GM23338 (cell line): Measurements from ENCODE around the gene SHPK. TPM values are rescaled to one million over a fixed set of nuclear protein-coding genes. Genes with fewer than 3 reads are reported as not detected.

Experiments
- ATAC-seq: fragments of 200-7000 bp; cut with Tn5 transposase; 3 replicates; pipeline ENCODE4 v1.9.1; 2020
- DNase-seq: peaks from one replicate; pipeline ENCODE4 v3.0.0-alpha.2; 2015; ENCODE audit warnings: low spot score
- H2AFZ ChIP-seq: fragments of 200-600 bp; sonication (generic); 2 replicates; pipeline ENCODE4 v1.8.0; 2016; ENCODE audit warnings: antibody characterized with exemption, mild to moderate bottlenecking, moderate library complexity
- H3F3A ChIP-seq: fragments of 200-600 bp; sonication (generic); replicated peaks from 2 replicates; pipeline ENCODE4 v1.8.0; 2017; ENCODE audit warnings: antibody characterized with exemption, mixed run types, low read depth
- H3K27ac ChIP-seq: fragments of 200-600 bp; sonication (generic); 2 replicates; pipeline ENCODE4 v1.6.1; 2016; ENCODE audit warnings: low read depth
- H3K27me3 ChIP-seq: fragments of 200-600 bp; sonication (generic); 2 replicates; pipeline ENCODE4 v1.8.0; 2016; ENCODE audit warnings: mild to moderate bottlenecking, mixed run types, moderate library complexity; ENCODE audit not compliant: insufficient read depth
- H3K36me3 ChIP-seq: fragments of 200-600 bp; sonication (generic); 2 replicates; pipeline ENCODE4 v1.8.0; 2016; ENCODE audit warnings: mild to moderate bottlenecking; ENCODE audit not compliant: insufficient read depth
- H3K4me1 ChIP-seq: fragments of 200-600 bp; sonication (generic); 2 replicates; pipeline ENCODE4 v1.8.0; 2016; ENCODE audit warnings: mild to moderate bottlenecking, moderate library complexity; ENCODE audit not compliant: insufficient read depth
- H3K4me2 ChIP-seq: fragments of 200-600 bp; sonication (generic); 2 replicates; pipeline ENCODE4 v1.7.1; 2017; ENCODE audit warnings: mixed run types
- H3K4me3 ChIP-seq: fragments of 200-600 bp; sonication (generic); 2 replicates; pipeline ENCODE4 v1.6.1; 2016; ENCODE audit warnings: mixed run types
- H3K79me2 ChIP-seq: fragments of 200-600 bp; sonication (generic); replicated peaks from 2 replicates; pipeline ENCODE4 v1.8.0; 2017; ENCODE audit warnings: mild to moderate bottlenecking; ENCODE audit not compliant: insufficient read depth
- H3K9me2 ChIP-seq: fragments of 200-600 bp; sonication (generic); 2 replicates; pipeline ENCODE4 v1.8.0; 2017; ENCODE audit not compliant: insufficient read depth
- H4K20me1 ChIP-seq: fragments of 200-600 bp; sonication (generic); replicated peaks from 2 replicates; pipeline ENCODE4 v1.8.0; 2017; ENCODE audit warnings: mild to moderate bottlenecking; ENCODE audit not compliant: insufficient read depth
- H3K27ac Mint-ChIP-seq: 2 replicates; pipeline ENCODE4 v1.8.0; 2020; ENCODE audit warnings: inconsistent platforms, mild to moderate bottlenecking, moderate library complexity, mixed read lengths
- H3K27me3 Mint-ChIP-seq: 3 replicates; pipeline ENCODE4 v1.8.0; 2022; ENCODE audit warnings: low read depth, mild to moderate bottlenecking, moderate library complexity, mixed read lengths, inconsistent platforms; ENCODE audit not compliant: insufficient read depth, poor library complexity
- H3K36me3 Mint-ChIP-seq: 3 replicates; pipeline ENCODE4 v1.8.0; 2021; ENCODE audit warnings: low read depth, mild to moderate bottlenecking, inconsistent platforms, moderate library complexity, mixed read lengths
- H3K4me1 Mint-ChIP-seq: 3 replicates; pipeline ENCODE4 v1.8.0; 2020; ENCODE audit warnings: mild to moderate bottlenecking, inconsistent platforms, mixed read lengths
- H3K4me3 Mint-ChIP-seq: 3 replicates; pipeline ENCODE4 v1.8.0; 2021; ENCODE audit warnings: moderate library complexity, mild to moderate bottlenecking, inconsistent platforms, mixed read lengths
- H3K9me3 Mint-ChIP-seq: 3 replicates; pipeline ENCODE4 v1.8.0; 2020; ENCODE audit warnings: moderate library complexity, mild to moderate bottlenecking, inconsistent platforms, mixed read lengths
- CREB1 ChIP-seq: fragments of 250-450 bp; sonication (Bioruptor Pico); IDR thresholded peaks from 2 replicates; pipeline ENCODE4 v1.5.0; 2020; ENCODE audit warnings: low read depth, mild to moderate bottlenecking, moderate library complexity
- ETS1 ChIP-seq: IDR thresholded peaks from 2 replicates; pipeline ENCODE4 v1.6.1; 2016; ENCODE audit warnings: antibody characterized with exemption
- EZH2 ChIP-seq: fragments of 200-600 bp; sonication (generic); IDR thresholded peaks from one replicate; pipeline ENCODE4 v1.8.0; 2017; ENCODE audit warnings: antibody characterized with exemption, mild to moderate bottlenecking, low read depth; ENCODE audit not compliant: unreplicated experiment
- EZH2phosphoT487 ChIP-seq: fragments of 200-600 bp; sonication (generic); IDR thresholded peaks from one replicate; pipeline ENCODE4 v1.8.1; 2018; ENCODE audit warnings: antibody characterized with exemption; ENCODE audit not compliant: unreplicated experiment
- JUNB ChIP-seq: IDR thresholded peaks from one replicate; pipeline ENCODE4 v1.6.1; 2016; ENCODE audit warnings: antibody characterized with exemption; ENCODE audit not compliant: unreplicated experiment
- NANOG ChIP-seq: IDR thresholded peaks from 2 replicates; pipeline ENCODE4 v1.6.1; 2016; ENCODE audit warnings: antibody characterized with exemption, borderline replicate concordance
- POLR2AphosphoS5 ChIP-seq: IDR thresholded peaks from 2 replicates; pipeline ENCODE4 v1.6.1; 2016; ENCODE audit warnings: antibody characterized with exemption, low read depth
- REST ChIP-seq: IDR thresholded peaks from one replicate; pipeline ENCODE4 v1.6.1; 2018; ENCODE audit warnings: antibody characterized with exemption; ENCODE audit not compliant: unreplicated experiment
- STAT1 ChIP-seq: IDR thresholded peaks from one replicate; pipeline ENCODE4 v1.6.1; 2016; ENCODE audit warnings: antibody characterized with exemption; ENCODE audit not compliant: unreplicated experiment
- ZNF114 ChIP-seq: fragments of 250-450 bp; sonication (Bioruptor Pico); IDR thresholded peaks from 2 replicates; pipeline ENCODE4 v1.5.0; 2020; ENCODE audit warnings: mild to moderate bottlenecking, moderate library complexity
- ZNF331 ChIP-seq: fragments of 250-450 bp; sonication (Bioruptor Pico); IDR thresholded peaks from 2 replicates; pipeline ENCODE4 v1.5.0; 2020; ENCODE audit warnings: low read depth, mild to moderate bottlenecking, moderate library complexity
- polyA plus RNA-seq: library from polyadenylated mRNA; unstranded; fragments of >200 nt; fragmentation: Nextera tagmentation; extraction: Ambion mirVana; gene quantifications from 2 replicates; pipeline ENCODE4 v1.2.1, GENCODE V29; 2016
- total RNA-seq: library from RNA; depleted of rRNA; stranded (reverse); fragments of >200 nt; shearing (Covaris generic); gene quantifications from 2 replicates; pipeline ENCODE4 v1.2.3, GENCODE V29; 2014
- TF ChIP-seq, protein P1 (sequence below), 2 experiments: fragments of 200-600 bp in 1 of 2; sonication (generic) in 1 of 2; conservative IDR thresholded peaks; 2 replicates each; pipeline versions ENCODE4 v1.5.1 to v1.6.1; 2016 to 2017; ENCODE audit warnings: antibody characterized with exemption in 2 of 2, low read depth in 2 of 2, mild to moderate bottlenecking in 2 of 2, moderate library complexity in 1 of 2

The SHPK gene
- total and polyA plus RNA-seq, 2 experiments from 2014 or later = 11.5 to 34.3 TPM

DNA sequence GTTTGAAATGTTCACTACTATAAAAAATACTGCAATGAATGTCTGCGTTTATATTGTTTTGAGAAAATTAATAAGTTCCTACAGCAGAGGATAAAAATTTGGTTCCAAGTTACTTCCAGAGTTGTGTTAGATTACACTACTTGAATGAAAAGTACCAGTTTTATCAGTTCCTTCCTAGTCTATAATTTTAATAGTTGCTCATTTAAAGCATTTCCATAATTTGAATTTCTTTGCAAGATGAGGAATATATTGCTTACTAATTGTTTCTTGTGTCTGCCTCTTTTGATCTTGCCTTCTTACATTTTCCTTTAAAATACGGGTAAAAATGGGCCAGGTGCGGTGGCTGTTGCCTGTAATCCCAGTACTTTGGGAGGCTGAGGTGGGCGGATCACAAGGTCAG is 36.5 kb upstream of the SHPK start (continued):
- no peak for TF ChIP-seq STAT1

DNA sequence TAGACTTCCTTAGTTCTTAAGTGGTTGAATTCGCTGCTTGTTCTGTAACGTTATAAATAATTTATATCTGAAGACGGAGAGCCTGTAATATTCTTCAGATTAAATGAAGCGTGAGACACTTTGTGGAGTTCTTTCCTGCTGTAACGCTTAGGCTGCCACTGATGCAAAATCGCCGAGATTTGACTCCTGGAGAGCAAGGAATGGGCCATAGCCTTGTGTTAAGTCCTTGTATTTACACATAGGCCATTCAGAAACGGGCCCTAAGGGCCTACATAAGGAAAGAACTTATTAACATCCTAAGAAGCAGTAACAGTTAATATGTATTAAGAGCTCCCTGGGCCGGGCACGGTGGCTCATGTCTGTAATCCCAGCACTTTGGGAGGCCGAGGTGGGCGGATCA is 33.5 kb upstream of the SHPK start:
- Histone ChIP-seq H3F3A (peaks cover 21% of the 10 kb centered on the region; the same call in 1 of the 2 replicates), H3K27me3 (no peaks in the 10 kb centered on the region), H3K4me1 (peaks cover 7% of the 10 kb centered on the region; the same call in 1 of the 2 replicates), H3K27ac (peak overlapping the region; percentile 90), H2AFZ (no peak overlapping the region), H3K9me2 (no peaks in the 10 kb centered on the region), H3K36me3 (no peaks in the 10 kb centered on the region), H4K20me1 (peaks cover 14% of the 10 kb centered on the region), H3K79me2 (peaks cover 41% of the 10 kb centered on the region), H3K4me3 (peak overlapping the region; percentile 99), H3K4me2 (peak overlapping the region; percentile 98)
- no peak for ATAC-seq
- Mint-ChIP-seq H3K4me3 (peak overlapping the region; percentile 100), H3K36me3 (peaks cover 20% of the 10 kb centered on the region; the same call in 2 of the 3 replicates), H3K27ac (peak overlapping the region; percentile 96), H3K4me1 (peaks cover 24% of the 10 kb centered on the region), H3K27me3 (peaks cover 16% of the 10 kb centered on the region), H3K9me3 (no peaks in the 10 kb centered on the region; the same call in 2 of the 3 replicates)
- TF ChIP-seq STAT1 (no peak), ZNF331 (no peak), EZH2 (no peak), EZH2phosphoT487 (no peak), ZNF114 (CRISPR knock-in tag) (no peak)
- DNase-seq = no peak

GRCh38 chr17:3669085-3669347 is 33.0 kb upstream of the SHPK start:
- ATAC-seq (peak; percentile 1; the same call in 2 of the 3 replicates), DNase-seq (no peak)
- peak overlapping the region; percentile 98 for H3K4me2 ChIP-seq
- H3F3A ChIP-seq = peaks cover 21% of the 10 kb centered on the region; the same call in 1 of the 2 replicates
- H3K27me3 Mint-ChIP-seq = peaks cover 19% of the 10 kb centered on the region
- H4K20me1 ChIP-seq = peaks cover 14% of the 10 kb centered on the region
- H3K4me3 ChIP-seq = peak overlapping the region; percentile 99
- H3K9me2 ChIP-seq = no peaks in the 10 kb centered on the region
- peaks cover 22% of the 10 kb centered on the region; the same call in 2 of the 3 replicates for H3K36me3 Mint-ChIP-seq
- H3K36me3 ChIP-seq = no peaks in the 10 kb centered on the region
- peak overlapping the region; percentile 52; the same call in 1 of the 2 replicates for H2AFZ ChIP-seq
- H3K9me3 Mint-ChIP-seq = no peaks in the 10 kb centered on the region; the same call in 2 of the 3 replicates
- H3K27ac ChIP-seq = peak overlapping the region; percentile 90
- H3K27ac Mint-ChIP-seq = peak overlapping the region; percentile 96
- H3K4me1 Mint-ChIP-seq = peaks cover 24% of the 10 kb centered on the region
- H3K4me1 ChIP-seq = peaks cover 7% of the 10 kb centered on the region; the same call in 1 of the 2 replicates
- peak overlapping the region; percentile 100 for H3K4me3 Mint-ChIP-seq
- H3K27me3 ChIP-seq = no peaks in the 10 kb centered on the region
- H3K79me2 ChIP-seq = peaks cover 41% of the 10 kb centered on the region
- TF ChIP-seq POLR2AphosphoS5 (no peak), EZH2phosphoT487 (no peak), EZH2 (no peak), STAT1 (no peak), REST (no peak), ETS1 (no peak), NANOG (no peak), ZNF114 (CRISPR knock-in tag) (no peak), JUNB (no peak), CREB1 (CRISPR knock-in tag) (no peak), ZNF331 (no peak)
- TF ChIP-seq, protein P1, sequence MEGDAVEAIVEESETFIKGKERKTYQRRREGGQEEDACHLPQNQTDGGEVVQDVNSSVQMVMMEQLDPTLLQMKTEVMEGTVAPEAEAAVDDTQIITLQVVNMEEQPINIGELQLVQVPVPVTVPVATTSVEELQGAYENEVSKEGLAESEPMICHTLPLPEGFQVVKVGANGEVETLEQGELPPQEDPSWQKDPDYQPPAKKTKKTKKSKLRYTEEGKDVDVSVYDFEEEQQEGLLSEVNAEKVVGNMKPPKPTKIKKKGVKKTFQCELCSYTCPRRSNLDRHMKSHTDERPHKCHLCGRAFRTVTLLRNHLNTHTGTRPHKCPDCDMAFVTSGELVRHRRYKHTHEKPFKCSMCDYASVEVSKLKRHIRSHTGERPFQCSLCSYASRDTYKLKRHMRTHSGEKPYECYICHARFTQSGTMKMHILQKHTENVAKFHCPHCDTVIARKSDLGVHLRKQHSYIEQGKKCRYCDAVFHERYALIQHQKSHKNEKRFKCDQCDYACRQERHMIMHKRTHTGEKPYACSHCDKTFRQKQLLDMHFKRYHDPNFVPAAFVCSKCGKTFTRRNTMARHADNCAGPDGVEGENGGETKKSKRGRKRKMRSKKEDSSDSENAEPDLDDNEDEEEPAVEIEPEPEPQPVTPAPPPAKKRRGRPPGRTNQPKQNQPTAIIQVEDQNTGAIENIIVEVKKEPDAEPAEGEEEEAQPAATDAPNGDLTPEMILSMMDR (conservative IDR thresholded peaks at IDR 0.05; ENCODE audit: low read depth in 2 of 2) = no peak
